CD4-positive, alpha-beta T cell treated with Interleukin-15 for 4 hours (primary cell): ENCODE results near the gene TIMM13.

Experiments used
- DNase-seq: peaks from one replicate; pipeline ENCODE4 v3.0.0-alpha.2; 2020; ENCODE audit warnings: low spot score

TIMM13 gene

GRCh38 chr19:2381148-2381820 lies 46.1 kb downstream of the TIMM13 start:
- no peak for DNase-seq

- no peak for DNase-seq
Measured at GRCh38 chr19:2380567-2380966, 46.8 kb downstream of the TIMM13 start.

GRCh38 chr19:2376784-2377519 lies 50.4 kb downstream of the TIMM13 start:
- DNase-seq: no peak
